HUES48 (cell line): ENCODE measurements around the gene AK8.

Experiments
- H3K27ac ChIP-seq: one replicate; pipeline ENCODE4 v1.7.0; 2013; ENCODE audit warnings: low read depth, low read length, inconsistent platforms
- H3K27me3 ChIP-seq: 2 replicates; pipeline ENCODE4 v1.6.1; 2013; ENCODE audit warnings: mild to moderate bottlenecking, low read length; ENCODE audit not compliant: control insufficient read depth, insufficient read depth
- H3K36me3 ChIP-seq: 2 replicates; pipeline ENCODE4 v1.6.1; 2013; ENCODE audit warnings: low read length; ENCODE audit not compliant: control insufficient read depth, insufficient read depth
- H3K4me1 ChIP-seq: 2 replicates; pipeline ENCODE4 v1.6.1; 2013; ENCODE audit warnings: mild to moderate bottlenecking, low read length; ENCODE audit not compliant: control insufficient read depth, insufficient read depth
- H3K4me3 ChIP-seq: 2 replicates; pipeline ENCODE4 v1.5.1; 2013; ENCODE audit warnings: mild to moderate bottlenecking, low read depth, low read length
- H3K9ac ChIP-seq: 2 replicates; pipeline ENCODE4 v1.6.1; 2013; ENCODE audit warnings: mild to moderate bottlenecking, low read depth, low read length, moderate library complexity
- H3K9me3 ChIP-seq: 2 replicates; pipeline ENCODE4 v1.6.1; 2013; ENCODE audit warnings: low read length; ENCODE audit not compliant: control insufficient read depth, insufficient read depth

Gene AK8

DNA sequence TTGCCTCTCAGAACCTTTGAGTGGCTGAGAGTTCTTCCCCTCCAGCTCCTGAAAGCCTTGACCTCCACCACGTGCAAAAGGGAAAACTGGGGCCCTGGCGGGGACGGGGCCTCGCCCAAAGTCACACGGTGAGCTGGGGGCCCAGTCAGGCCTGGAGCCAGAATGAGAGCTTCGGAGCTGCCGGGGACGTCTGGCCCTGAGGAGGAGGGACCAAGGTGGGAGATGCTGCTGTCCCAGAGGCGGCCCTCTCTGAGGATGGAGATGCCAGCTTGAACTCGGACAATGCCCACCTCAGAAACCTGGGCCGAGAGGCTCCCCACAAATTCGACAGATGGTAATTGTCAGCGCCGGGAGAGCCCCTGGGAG, 643 bp downstream of the AK8 start:
- no peak overlapping the region for H3K27ac ChIP-seq
- H3K4me1 ChIP-seq: no peaks in the 10 kb centered on the region
- peak overlapping the region; percentile 82 for H3K4me3 ChIP-seq
- no peak overlapping the region for H3K9ac ChIP-seq
- no peaks in the 10 kb centered on the region for H3K9me3 ChIP-seq
- no peaks in the 10 kb centered on the region for H3K36me3 ChIP-seq
- peaks cover 25% of the 10 kb centered on the region for H3K27me3 ChIP-seq

DNA sequence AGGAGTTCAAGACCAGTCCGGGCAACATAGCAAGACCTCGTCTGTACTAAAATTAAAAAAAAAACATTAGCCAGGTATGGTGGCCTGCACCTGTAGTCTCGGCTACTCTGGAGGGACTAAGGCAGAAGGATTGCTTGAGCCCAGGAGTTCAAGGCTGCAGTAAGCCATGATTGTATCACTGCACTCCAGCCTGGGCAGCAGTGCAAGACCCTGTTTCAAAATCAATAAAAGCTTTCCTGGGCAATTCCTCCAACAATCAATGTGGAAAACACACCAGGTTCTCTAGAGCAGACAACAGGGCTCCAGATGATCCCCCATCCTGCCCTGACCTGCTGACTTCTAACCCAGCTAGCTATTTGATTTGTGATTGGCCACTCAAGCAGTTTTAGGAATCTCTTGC, 1.2 kb downstream of the AK8 start:
- H3K36me3 ChIP-seq: no peaks in the 10 kb centered on the region
- no peak overlapping the region for H3K4me3 ChIP-seq
- no peaks in the 10 kb centered on the region for H3K4me1 ChIP-seq
- no peak overlapping the region for H3K27ac ChIP-seq
- no peaks in the 10 kb centered on the region for H3K9me3 ChIP-seq
- H3K9ac ChIP-seq: no peak overlapping the region
- H3K27me3 ChIP-seq: peaks cover 25% of the 10 kb centered on the region

DNA sequence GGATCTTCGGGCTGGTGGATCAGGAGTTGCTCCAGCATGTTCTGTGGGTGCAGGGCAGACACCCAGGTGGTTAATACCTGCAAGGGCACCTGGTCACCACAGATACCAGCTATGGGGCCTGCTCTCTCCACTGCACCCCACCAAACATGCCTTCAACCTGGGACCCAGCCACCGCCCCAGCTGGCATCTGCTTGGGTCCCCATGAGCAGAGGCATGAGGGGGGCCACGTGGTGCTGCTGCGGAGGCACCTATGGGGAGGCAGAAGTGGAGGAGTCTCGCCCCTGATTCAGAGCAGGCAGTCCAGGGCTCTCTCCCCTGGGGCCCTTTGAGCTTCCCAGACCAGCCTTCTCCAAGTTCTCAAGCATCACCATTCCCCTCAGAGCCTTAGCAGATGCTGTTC, 2.9 kb downstream of the AK8 start:
- H3K27me3 ChIP-seq: peaks cover 25% of the 10 kb centered on the region
- no peaks in the 10 kb centered on the region for H3K9me3 ChIP-seq

GRCh38 chr9:132873403-132873802, 4.7 kb downstream of the AK8 start:
- Histone ChIP-seq H3K9me3 (no peaks in the 10 kb centered on the region), H3K9ac (no peak overlapping the region), H3K36me3 (no peaks in the 10 kb centered on the region), H3K4me1 (no peaks in the 10 kb centered on the region), H3K27me3 (peaks cover 20% of the 10 kb centered on the region; the same call in 1 of the 2 replicates), H3K27ac (no peak overlapping the region), H3K4me3 (no peak overlapping the region)

More for the DNA sequence above, 2.9 kb downstream of the AK8 start:
- Histone ChIP-seq H3K4me1 (no peaks in the 10 kb centered on the region), H3K27ac (no peak overlapping the region), H3K36me3 (no peaks in the 10 kb centered on the region), H3K9ac (no peak overlapping the region), H3K4me3 (no peak overlapping the region)

GRCh38 chr9:132869266-132869665, 8.8 kb downstream of the AK8 start:
- Histone ChIP-seq H3K9ac (no peak overlapping the region), H3K4me1 (0 out of 2 replicates have a peak, but pooled peaks cover 3% of the 10 kb centered on the region), H3K9me3 (no peaks in the 10 kb centered on the region), H3K27ac (no peak overlapping the region), H3K36me3 (no peaks in the 10 kb centered on the region), H3K4me3 (no peak overlapping the region), H3K27me3 (no peaks in the 10 kb centered on the region)

DNA sequence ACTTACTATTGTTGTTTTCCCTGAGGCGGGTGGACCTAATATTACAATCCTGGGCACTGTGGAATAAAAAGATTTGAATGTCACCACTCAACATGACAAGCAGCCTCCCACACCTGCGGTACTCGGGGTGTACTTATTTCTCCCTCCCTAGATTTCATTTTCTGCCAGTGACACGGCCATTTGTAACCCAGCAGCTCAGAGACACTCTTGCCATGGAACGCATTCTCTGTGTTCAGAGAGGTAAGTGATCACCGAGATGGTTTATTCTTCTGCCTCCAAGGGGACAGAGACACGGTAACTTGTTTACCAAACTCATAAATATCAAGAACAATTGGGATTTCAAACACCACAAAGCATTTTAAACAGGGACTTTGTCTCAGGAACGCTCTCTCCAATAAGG, 11.2 kb downstream of the AK8 start:
- Histone ChIP-seq H3K9me3 (no peaks in the 10 kb centered on the region), H3K9ac (no peak overlapping the region), H3K27me3 (no peaks in the 10 kb centered on the region)

GRCh38 chr9:132864691-132865090, 13.4 kb downstream of the AK8 start:
- no peak overlapping the region for H3K4me3 ChIP-seq
- no peaks in the 10 kb centered on the region for H3K36me3 ChIP-seq
- H3K9ac ChIP-seq: no peak overlapping the region
- no peaks in the 10 kb centered on the region for H3K9me3 ChIP-seq
- H3K4me1 ChIP-seq: 0 out of 2 replicates have a peak, but pooled peaks cover 3% of the 10 kb centered on the region
- no peaks in the 10 kb centered on the region for H3K27me3 ChIP-seq
- H3K27ac ChIP-seq: no peak overlapping the region

More for the DNA sequence above, 11.2 kb downstream of the AK8 start:
- Histone ChIP-seq H3K27ac (no peak overlapping the region), H3K4me1 (0 out of 2 replicates have a peak, but pooled peaks cover 3% of the 10 kb centered on the region), H3K4me3 (no peak overlapping the region), H3K36me3 (no peaks in the 10 kb centered on the region)

GRCh38 chr9:132864277-132864676, 13.8 kb downstream of the AK8 start:
- H3K9me3 ChIP-seq: no peaks in the 10 kb centered on the region
- no peak overlapping the region for H3K4me3 ChIP-seq
- no peaks in the 10 kb centered on the region for H3K27me3 ChIP-seq
- no peak overlapping the region for H3K9ac ChIP-seq
- no peak overlapping the region for H3K27ac ChIP-seq
- no peaks in the 10 kb centered on the region for H3K36me3 ChIP-seq
- H3K4me1 ChIP-seq: 0 out of 2 replicates have a peak, but pooled peaks cover 3% of the 10 kb centered on the region

DNA sequence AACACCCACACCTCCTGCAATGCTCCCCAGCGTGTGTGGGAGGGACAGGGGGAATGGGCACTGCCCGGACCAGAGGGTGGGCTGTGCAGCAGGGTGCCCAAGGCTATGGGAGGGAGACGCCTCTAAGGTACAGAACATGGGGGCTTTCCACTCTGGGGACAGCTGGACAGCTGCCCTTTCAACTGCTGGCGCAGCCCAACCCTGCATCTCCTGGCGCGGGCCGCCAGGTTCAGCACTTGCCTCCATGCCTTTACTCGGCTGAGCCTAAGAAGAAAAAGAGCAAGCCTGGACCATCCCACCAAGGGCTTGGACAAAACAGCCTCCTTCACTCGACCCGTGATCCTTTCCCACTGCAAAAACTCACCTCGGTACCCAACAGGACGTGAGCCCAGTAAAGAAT, 15.0 kb downstream of the AK8 start:
- Histone ChIP-seq H3K9me3 (no peaks in the 10 kb centered on the region), H3K4me3 (no peak overlapping the region), H3K4me1 (peaks cover 6% of the 10 kb centered on the region), H3K27me3 (no peaks in the 10 kb centered on the region), H3K27ac (no peak overlapping the region), H3K36me3 (no peaks in the 10 kb centered on the region), H3K9ac (no peak overlapping the region)

GRCh38 chr9:132862533-132862932, 15.6 kb downstream of the AK8 start:
- H3K4me3 ChIP-seq: no peak overlapping the region
- H3K27ac ChIP-seq: no peak overlapping the region
- H3K9me3 ChIP-seq: no peaks in the 10 kb centered on the region
- no peak overlapping the region for H3K9ac ChIP-seq
- peaks cover 11% of the 10 kb centered on the region for H3K4me1 ChIP-seq
- H3K36me3 ChIP-seq: no peaks in the 10 kb centered on the region
- H3K27me3 ChIP-seq: no peaks in the 10 kb centered on the region

DNA sequence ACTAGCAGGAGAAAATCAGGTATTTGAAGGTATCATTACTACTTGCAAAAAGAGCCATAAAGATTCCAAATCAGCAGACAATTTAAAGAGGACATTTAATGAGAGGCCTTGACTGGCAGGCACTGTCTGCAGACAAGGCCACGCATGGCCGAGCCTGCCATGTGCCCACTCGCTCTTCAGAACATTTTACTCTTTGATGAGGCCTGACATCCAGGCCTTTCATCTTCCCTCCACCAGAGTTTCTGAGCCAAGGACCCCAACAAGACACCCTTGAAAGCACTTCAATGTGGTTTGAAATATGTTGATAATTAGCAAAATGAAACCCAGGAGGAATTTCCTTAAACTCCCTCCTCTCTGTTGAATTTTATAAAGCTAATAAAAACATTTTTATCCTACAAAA, 16.4 kb downstream of the AK8 start:
- Histone ChIP-seq H3K9ac (no peak overlapping the region), H3K36me3 (no peaks in the 10 kb centered on the region), H3K4me3 (no peak overlapping the region), H3K4me1 (peaks cover 16% of the 10 kb centered on the region), H3K27me3 (no peaks in the 10 kb centered on the region), H3K27ac (no peak overlapping the region), H3K9me3 (no peaks in the 10 kb centered on the region)

GRCh38 chr9:132858751-132859150, 19.3 kb downstream of the AK8 start:
- Histone ChIP-seq H3K9me3 (no peaks in the 10 kb centered on the region), H3K9ac (no peak overlapping the region), H3K4me1 (peaks cover 16% of the 10 kb centered on the region), H3K36me3 (no peaks in the 10 kb centered on the region), H3K27ac (no peak overlapping the region), H3K27me3 (no peaks in the 10 kb centered on the region), H3K4me3 (no peak overlapping the region)
